HG02943 (cell line): ENCODE results near the gene KCNQ1OT1.

Source experiments
- ATAC-seq: cut with Tn5 transposase; IDR thresholded peaks from one replicate; pipeline ENCODE4 v1.9.1; 2021; ENCODE audit warnings: mild to moderate bottlenecking, low read depth, moderate library complexity; ENCODE audit not compliant: unreplicated experiment

KCNQ1OT1 gene

DNA sequence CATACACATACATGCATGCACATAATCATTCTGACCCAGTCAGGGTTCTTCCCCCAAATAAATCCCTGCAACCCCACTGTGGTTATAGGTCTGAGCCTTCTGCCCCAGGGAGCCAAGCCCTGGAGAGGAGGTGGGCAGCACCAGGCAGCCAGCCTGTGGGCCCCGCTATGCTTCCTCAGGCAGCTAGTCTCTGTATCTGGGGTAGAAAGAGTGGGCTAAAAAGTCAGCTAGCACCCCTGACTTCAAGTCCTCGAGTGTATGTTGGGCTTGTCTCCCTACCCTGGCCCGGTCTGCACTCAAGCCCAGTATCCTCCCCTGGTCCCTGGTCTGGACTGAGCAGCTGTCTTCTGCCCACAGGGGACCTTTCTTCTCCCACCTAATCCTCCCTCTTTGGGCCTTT is 28.0 kb downstream of the KCNQ1OT1 start:
- ATAC-seq = no peak

DNA sequence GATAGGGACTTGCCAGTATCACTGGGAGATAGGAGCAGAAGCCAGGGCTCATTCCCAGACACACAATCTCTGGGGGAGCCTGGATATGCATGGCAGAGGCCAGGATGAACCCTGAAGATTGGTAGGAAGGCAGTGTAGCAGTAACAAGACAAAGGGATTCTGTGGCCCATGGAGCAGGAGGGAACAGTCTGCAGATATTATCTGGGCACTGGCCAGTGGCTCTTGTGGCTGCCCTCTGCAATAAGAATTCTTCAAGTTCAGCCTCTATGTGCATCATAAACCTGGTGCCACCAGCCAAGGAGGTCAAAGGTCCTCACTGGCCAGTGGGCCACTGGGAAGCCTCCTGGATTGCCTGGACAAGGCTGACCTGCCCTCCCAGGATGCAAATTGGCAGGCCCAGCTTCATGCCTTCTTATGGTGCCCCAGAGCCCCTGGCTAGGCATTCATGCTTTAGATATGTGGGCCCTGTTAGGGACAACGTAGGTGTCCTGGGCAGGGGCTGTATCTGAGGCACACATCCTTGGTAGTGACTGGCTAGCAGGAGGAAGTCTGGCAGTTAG is 29.2 kb downstream of the KCNQ1OT1 start:
- ATAC-seq = no peak

DNA sequence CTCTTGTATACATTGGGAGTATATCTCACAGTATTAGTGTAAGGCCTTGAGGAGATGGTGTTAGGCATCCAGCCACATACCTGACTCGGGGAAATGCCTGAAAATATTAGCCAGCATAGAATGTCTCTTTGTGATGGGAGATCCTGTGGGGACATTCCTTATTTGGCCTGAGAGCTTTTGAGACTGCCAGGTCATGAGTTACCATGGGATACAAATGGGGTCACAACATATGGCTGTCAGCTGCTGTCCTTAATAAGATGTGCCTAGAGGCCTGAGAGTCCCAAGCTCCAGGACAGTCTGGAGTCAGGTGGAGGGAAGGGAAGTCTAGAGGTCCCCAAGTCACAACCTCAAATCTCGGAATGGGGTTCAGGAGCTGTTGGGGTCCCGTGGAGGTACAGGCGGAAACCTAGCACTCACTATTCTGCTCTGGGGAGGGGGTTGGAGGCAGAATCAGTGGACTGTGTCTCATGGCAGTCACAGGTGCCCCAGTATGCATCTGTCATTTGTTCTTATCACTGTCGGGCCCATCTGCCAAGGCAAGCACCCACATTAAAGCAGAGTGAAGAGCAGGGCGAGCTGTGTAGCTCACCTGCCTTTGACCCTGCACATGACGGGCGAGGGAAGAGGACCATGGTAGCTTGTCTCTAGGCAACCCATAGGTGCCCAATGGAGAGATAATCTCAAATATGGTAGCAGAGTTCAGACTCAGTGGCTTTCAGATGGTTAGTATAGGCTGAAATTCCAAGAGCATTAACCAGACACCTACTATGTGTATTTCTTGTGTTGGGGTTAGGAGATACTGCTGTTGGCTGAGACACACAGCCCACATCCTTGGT is 29.9 kb downstream of the KCNQ1OT1 start:
- no peak for ATAC-seq

DNA sequence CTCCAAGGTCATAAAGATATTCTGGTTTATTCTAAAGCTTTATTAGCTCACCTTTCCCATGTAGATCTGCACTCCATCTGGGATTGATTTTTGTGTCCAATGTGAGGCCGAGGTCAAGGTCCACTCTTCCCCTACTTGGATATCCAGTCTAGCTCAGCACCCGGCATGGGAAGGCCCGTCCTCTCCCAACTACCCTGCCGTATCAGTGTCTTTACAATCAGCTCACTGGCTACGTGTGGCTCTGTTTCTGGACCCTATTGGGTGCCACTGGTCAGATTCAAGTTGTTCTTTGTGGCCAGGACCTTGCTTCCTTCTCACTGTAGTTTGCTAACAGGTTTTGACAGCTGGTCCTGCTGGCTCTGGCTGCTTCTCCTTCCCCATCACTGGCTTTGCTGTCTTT is 30.9 kb downstream of the KCNQ1OT1 start:
- ATAC-seq = no peak

DNA sequence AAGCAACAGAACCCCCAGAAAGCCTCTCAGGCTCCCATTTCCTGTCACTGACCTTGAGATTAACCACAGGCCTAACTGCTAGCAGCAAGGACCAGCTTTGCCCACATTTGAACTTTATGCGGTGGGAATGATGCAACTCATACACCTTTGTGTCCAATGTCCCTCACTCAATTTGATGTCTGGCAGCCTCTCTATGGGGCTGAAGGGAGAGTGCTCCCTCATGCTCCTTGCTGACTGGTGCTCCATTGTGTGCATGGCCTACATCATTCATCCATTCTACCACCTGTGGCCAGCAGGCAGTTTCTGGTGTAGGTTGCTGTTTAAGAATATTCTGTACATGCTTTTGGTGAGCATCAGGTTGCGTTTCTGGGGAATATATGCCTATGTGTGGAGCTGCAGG is 31.9 kb downstream of the KCNQ1OT1 start:
- no peak for ATAC-seq

DNA sequence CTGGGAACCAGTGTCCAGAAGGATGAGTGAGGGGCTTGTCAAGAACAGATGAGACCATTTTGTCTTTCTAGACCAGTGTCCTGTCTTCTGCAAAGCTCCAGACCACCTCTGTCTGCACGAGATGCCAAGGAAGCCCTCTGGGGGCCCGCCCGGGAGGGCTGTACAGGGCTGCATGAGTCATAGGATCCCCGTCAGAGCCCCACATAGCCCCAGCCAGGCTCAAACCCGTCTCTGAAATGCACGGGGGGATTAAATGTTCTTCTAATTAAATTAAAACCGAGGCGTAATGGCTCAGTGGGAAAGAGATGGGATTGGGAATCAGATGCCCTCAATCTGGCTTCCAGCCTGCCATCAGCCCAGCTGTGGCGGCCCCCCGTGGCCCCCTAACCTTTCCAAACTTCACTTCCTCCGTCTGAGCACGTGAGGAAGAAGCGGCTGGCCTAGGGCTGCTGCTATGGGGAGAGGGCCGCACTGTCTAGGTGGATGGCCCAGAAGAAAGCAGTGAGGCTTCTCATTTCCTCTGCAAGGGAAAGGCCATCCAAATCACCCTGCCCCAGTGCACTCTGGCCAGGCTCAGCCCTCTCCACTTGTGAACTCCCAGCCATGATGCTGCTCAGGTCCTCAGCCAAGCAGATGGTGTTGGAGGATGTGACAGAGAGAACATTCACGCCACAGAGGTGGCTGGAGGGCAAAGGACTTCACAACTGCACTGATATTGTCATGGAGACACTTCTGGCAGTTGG is 32.8 kb downstream of the KCNQ1OT1 start:
- ATAC-seq = no peak

DNA sequence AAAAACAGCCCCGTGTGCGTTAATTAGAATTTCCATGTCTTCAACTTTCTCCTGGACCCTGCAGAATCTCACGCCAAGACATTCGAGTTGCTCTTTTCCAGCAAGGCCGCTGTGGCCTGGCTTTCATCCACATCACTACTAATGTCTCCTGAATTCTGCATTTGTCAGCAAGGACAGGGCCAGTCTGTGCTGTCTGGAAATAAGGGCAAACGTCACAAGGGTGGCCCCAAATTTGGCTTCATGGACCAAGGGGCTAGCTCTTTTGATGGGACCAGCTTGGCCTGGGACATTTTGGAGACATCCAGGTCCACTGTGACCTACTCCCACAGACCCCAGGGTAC is 33.4 kb downstream of the KCNQ1OT1 start:
- no peak for ATAC-seq

DNA sequence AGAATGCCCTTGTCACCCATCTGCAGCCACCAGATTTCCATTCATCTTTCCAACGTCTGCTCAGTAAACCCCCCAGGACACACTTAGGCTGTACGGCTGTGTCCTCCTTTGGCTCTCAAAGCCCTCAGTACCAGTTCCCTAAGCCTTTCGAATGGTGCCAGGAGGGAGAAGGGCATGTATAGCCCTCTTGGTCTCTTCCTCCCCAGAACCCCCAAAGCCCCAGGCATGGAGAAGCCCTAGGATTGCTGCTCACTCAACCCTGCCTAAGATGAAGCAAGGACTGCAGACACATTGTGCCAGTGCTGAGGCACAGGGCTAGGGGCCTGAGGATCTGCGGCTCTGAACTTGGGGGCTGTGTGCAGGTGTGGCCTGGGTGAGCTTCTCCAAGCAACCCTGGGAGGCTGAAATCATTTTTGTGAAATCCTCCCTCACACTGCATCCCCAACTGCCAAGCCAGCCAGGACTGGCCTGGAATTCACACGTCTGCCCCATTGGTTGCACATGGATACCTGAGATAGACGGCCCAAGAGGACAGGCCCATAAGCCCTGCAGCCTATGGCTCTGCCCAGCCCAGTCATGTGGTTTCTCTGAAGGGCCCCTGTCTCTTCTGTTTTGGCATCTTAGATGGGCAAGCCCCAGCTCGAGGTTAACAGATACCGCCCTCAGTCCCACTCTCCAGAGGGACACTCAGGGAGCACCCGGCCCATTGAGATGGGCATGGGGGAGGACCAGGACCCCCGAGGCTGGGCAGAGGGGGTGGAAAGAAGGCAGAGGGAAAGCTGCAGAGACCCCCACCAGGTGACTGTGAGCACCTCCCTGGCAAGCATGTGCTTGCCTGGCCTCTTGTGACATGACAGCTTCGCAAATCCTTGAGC is 34.0 kb downstream of the KCNQ1OT1 start:
- ATAC-seq = no peak

DNA sequence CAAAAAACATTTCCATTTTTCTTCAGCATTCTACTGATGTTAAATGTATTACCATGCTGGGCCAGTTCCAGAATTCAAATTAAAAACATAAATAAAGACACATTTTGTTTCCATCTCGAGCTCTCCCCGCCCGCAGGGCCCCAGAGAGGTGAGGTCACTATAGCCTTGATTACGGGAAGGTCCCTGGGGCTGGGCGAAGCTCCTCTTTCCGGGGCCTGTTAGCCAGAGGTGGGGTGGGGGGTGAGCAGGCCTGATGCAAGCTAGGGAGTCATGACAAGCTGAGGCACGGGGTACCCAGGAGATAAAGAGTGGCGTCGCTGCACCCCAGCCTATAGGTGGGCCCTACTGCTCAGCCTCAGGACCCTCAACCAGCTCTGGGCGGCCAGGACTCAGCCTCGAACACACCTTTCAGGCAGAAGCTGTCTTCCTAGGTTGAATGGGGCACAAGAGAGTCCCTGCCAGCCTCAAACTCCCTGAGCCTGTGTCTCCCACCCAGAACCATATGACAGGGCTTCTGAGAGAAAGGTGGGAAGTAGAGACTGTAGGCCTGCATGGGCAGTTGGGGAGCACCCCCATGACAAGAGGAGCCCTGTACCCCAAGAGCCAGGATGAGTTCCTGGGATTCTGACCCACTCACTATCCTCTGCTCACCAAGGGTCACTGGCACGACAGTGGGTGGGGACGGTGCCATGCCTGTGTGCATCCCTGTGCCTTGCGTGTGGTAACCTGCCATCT is 34.8 kb downstream of the KCNQ1OT1 start:
- ATAC-seq = no peak

DNA sequence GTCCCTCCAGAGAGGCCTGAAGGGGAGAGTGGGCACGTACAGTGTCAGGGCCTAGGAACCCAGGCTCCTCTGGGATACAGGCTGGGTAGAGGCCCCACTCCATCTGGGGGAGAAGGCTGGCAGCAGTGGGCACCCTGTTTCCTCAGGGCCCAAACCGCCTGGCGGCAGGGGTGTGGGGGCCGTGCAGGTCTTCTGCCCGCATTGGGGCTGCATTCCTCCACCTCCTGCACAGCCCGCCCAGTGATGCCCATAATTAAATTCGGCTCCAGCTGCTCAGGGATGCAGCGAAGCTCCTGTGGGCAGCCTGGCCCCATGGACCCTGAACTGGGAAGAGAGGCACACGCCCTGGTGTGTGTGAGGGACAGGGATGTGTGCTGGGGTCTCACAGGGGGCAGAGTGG is 35.4 kb downstream of the KCNQ1OT1 start:
- ATAC-seq = no peak

DNA sequence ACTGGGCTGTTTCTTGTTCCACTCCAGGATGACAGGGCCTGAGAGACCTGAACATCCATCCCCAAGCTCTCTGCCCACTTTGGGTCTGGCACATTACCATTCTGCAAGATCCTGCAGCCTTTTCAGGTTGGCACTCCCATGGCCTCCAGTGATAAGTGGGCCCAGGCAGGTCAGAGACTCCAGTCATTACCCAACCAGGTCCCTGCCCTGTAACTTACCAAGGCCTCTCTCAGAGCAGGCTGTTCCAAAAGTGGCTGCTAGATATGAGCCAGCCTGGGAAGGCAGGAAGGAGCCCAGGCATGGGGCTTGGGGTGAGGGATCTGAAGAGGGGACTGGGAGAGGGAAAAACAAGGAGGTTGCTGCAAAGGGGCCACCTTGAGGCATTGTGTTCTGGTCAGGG is 35.9 kb downstream of the KCNQ1OT1 start:
- ATAC-seq = no peak

DNA sequence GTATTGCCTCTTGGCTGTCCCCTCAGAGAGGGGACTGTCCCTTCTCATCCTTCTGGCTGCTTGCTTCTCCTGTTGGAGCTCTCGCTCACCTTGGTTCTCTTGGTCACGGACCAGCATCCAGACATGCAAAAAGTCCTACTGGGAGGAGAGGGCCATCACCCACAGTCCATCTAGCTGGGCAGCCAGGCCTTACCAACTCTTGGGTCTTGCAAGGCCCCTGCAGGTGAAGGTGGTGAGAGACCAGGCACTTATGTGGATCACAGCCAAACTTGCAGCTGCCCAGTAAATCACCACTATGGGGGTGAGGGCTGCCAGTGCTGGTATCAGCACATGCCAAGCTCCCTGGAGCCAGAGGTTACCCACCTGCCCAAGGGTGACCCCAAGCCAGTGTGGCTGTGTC is 36.3 kb downstream of the KCNQ1OT1 start:
- ATAC-seq = no peak

DNA sequence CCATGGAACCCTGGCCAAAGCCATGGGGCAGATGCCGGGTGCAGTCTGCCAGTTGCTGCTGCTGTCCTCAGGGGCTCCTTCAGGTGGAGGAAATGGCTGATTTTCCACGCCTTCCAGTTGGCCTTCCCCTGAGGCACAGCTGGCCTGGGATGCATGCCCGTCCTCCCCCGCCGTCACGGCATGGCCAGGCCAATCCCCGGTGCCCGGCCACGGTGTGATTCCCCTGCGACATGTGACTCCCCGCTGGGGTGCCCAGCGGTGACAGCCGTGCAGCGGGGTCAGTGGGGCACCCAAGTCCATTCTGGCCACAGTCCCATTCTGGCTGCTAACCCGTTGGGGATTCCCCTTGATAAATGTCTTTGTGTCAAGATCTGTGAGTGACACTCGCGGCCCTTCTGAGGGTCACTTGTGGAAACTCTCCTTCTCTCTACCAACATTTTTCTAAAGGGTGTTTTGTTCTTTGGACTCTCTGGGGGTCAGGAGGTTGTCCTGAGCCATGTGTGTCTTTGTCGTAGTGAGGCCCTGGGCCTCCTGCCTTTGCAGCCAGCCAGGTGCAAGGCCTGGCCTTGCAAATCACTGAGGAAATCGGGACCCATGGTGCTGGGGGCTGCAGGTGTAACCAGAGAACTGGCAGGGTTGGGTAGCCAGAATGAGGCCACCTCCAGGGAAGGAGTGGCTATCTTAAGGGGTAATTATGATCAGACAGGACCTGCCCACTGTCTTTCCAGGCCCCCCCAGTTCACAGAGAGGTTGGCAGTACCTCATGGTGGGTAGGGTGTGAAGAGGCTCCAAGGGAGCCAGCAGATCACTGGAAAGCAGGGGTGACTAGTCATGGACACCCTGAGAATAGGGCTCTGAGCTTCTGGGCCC is 37.1 kb downstream of the KCNQ1OT1 start:
- ATAC-seq = no peak

DNA sequence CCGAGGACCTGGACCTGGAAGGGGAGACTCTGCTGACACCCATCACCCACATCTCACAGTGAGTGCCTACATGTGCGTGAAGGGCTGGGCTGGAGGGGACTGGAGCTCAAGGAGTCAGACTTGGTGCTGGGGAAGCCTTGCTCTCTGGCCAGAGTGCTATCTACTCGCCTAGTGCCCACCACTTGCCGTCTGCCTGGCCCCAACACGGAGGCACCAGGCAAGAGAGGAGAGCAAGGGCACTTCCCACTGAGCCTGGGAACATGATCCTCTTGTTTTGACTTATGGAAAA is 37.8 kb downstream of the KCNQ1OT1 start:
- ATAC-seq = no peak

DNA sequence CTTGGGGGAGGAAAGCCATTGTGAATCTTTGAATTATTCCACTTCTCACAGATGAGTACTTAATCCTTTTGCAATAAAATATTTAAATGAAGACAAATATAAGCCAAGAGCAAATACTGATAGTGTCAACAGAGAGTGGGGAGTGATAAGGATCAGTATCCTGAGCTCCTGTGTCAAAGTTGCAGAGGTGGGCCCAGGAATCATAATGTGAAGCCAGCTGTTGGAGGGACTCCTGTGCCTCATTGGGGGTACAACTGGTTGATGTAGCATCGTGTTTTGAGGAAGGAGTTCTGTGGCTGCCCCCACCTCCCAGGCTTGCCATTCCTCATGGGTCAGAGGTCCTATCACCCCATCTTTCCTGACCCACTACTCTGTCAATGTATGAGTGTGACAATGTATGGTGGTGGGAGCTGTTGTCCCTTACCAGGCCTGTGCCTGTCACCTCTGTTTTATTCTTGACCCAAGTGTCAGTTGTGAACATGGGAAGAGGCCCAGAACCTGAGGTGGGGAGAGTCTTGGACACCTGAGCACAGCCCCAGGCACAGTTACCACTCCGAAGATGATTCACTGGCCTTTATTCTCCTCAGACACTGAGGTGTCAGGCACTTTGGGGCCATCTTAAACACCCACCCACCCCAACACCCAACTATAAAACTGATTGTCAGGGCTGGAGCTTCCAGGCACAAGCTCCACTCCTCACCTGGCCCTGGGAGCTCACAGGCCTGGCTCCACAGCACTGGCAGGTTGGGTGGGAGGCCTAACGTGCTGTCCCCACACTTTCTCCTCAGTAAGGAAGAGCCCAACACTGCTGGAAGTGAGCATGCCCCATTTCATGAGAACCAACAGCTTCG is 38.4 kb downstream of the KCNQ1OT1 start:
- no peak for ATAC-seq

DNA sequence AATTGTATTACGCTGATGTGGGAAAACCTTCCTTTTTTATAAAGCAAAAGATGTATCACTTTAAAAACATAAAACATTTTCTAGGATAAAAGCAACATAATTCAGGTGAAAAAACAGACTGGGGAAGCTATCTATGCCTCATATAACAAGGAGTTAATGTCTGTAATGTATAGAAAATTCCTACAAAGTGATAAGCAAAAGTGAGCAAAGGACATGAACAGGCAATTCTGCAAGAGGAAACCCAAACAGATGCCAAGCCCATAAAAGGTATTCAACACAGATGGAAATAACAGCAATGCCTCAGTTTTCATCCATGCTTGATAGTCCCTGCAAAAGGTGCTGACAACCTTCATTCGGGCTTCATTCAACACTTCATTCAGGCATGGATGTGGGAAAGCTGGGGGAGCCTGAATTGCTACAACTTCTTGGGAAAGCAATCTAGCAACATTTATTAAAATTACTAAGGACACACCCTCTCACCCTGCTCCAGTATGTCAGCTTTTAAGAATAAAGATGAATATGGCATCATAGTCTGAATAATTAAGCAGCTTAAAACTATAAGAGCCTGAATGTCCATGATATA is 39.3 kb downstream of the KCNQ1OT1 start:
- no peak for ATAC-seq

DNA sequence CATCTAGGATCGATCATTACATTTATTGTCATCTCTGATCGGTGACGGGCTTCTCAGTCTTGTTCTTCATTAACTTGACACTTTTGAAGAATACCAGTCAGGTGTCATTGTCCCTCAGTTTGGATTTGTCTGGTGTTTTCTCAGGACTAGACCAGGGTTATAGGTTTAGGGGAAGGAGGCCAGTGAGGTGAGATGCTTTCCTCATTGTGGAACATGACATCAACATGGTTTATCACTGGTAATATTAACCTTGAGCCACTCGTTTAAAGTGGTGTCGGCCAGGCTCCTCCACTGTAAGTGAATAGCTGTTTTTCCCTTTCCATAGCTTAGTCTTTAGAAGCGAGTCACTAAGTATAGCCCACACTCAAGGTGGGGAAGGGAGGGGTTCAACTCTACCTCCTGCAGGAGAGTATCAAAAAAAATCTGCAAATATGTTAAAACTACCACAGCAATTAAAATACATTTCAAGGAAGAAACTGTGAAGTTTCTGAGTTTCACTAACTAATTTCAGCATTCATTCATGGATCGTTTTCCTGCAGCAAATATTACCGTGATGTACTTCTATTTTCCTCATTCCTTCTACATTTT is 42.0 kb downstream of the KCNQ1OT1 start:
- ATAC-seq = no peak

DNA sequence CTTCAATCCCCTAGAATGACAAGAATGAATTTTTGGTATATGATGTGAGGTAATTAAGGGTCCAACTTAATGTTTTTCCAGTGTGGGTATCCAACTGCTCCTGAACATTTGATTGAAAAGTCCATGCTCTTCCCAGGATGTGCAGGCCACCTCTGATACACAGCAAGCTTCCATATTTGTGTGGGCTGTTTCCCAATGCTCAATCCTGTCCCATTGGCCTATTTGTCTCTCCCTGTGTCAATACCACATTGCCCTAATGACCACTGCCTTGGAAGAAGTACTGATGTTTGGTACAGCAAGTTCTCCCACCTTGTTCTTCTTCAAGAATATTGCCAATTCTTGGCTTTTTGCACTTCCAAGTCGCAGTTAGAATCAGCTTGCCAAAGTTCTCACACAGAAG is 42.9 kb downstream of the KCNQ1OT1 start:
- no peak for ATAC-seq
